Measurements from ENCODE around the gene PRDM15. TPM values are rescaled to one million over a fixed set of nuclear protein-coding genes. Genes with fewer than 3 reads are reported as not detected.

Gene PRDM15
- total and polyA plus RNA-seq, 4 donors, result 1.2 to 5.7 (median 2.1) TPM

DNA sequence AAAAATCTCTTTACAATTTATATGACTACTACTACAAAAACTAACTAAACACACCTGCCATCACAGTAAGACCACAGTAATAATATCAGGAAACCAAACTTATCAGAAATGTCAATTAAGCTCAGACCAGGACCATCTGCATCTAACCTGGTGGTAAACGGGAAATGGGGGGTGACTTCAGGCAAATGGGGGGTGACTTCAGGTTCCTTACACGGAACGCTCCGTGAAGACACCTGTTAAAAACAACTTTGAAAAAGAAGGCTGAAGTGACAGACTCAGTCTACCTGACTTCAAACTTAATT lies 15.8 kb downstream of the PRDM15 start:
- no peaks in the 10 kb centered on the region for H3K9me3 ChIP-seq (ENCODE audit: control insufficient read depth in 4 of 4, low read length in 3 of 4)
- H3K4me1 ChIP-seq (ENCODE audit: control insufficient read depth in 4 of 4, insufficient read depth in 4 of 4, low read length in 3 of 4), result peaks cover 0 to 4% (median 1%) of the 10 kb centered on the region in 4 donors
- no peak overlapping the region for H3K9ac ChIP-seq (ENCODE audit: low read depth in 1 of 2, low read length in 2 of 2)
- no peak for DNase-seq (ENCODE audit: low spot score)
- TF ChIP-seq GABPA (IDR thresholded peaks at IDR 0.05 in 1 of 2, conservative IDR thresholded peaks at IDR 0.05 in 1 of 2), result no peak
- peaks cover 0 to 6% (median 2%) of the 10 kb centered on the region in 4 donors for H3K36me3 ChIP-seq (ENCODE audit: control insufficient read depth in 4 of 4, insufficient read depth in 3 of 4, low read depth in 1 of 4, low read length in 3 of 4)
- H3K27me3 ChIP-seq (ENCODE audit: control insufficient read depth in 4 of 4, insufficient read depth in 4 of 4, low read length in 3 of 4), result no peaks in the 10 kb centered on the region
- no peak overlapping the region for H3K27ac ChIP-seq (ENCODE audit: low read depth in 1 of 2, low read length in 2 of 2)
- no peak overlapping the region for H3K4me3 ChIP-seq (ENCODE audit: low read depth in 1 of 3, low read length in 3 of 3)
- WGBS, result 91% methylated on average over 4 of the region's 4 CpGs

DNA sequence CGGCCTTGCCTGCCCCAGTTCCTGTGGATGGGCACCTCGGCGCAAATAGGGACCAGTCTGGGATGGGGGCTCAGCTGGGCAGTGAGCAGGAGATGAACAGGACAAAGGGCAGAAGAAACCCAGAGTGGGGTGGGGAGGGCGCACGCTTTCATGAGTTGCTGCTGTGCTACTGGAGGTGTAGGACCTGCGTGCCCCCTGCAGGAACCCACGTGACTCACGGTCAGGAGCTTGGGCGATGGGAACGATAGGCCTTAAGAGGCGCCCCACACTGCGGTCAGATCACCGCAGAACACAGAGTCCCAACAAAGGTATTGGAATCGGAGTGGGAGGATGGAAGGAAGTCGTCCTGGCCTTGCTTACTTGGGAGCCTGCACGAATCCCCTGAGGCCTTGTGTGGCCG lies 17.2 kb downstream of the PRDM15 start:
- H3K4me3 ChIP-seq (ENCODE audit: low read depth in 1 of 3, low read length in 3 of 3), result no peak overlapping the region
- TF ChIP-seq HNF4A (conservative IDR thresholded peaks at IDR 0.05) (no peak), FOXA1 (IDR thresholded peaks at IDR 0.05) (no peak)
- TF ChIP-seq, protein P1, sequence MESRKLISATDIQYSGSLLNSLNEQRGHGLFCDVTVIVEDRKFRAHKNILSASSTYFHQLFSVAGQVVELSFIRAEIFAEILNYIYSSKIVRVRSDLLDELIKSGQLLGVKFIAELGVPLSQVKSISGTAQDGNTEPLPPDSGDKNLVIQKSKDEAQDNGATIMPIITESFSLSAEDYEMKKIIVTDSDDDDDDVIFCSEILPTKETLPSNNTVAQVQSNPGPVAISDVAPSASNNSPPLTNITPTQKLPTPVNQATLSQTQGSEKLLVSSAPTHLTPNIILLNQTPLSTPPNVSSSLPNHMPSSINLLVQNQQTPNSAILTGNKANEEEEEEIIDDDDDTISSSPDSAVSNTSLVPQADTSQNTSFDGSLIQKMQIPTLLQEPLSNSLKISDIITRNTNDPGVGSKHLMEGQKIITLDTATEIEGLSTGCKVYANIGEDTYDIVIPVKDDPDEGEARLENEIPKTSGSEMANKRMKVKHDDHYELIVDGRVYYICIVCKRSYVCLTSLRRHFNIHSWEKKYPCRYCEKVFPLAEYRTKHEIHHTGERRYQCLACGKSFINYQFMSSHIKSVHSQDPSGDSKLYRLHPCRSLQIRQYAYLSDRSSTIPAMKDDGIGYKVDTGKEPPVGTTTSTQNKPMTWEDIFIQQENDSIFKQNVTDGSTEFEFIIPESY (IDR thresholded peaks at IDR 0.05), result no peak
- TF ChIP-seq, protein P2, sequence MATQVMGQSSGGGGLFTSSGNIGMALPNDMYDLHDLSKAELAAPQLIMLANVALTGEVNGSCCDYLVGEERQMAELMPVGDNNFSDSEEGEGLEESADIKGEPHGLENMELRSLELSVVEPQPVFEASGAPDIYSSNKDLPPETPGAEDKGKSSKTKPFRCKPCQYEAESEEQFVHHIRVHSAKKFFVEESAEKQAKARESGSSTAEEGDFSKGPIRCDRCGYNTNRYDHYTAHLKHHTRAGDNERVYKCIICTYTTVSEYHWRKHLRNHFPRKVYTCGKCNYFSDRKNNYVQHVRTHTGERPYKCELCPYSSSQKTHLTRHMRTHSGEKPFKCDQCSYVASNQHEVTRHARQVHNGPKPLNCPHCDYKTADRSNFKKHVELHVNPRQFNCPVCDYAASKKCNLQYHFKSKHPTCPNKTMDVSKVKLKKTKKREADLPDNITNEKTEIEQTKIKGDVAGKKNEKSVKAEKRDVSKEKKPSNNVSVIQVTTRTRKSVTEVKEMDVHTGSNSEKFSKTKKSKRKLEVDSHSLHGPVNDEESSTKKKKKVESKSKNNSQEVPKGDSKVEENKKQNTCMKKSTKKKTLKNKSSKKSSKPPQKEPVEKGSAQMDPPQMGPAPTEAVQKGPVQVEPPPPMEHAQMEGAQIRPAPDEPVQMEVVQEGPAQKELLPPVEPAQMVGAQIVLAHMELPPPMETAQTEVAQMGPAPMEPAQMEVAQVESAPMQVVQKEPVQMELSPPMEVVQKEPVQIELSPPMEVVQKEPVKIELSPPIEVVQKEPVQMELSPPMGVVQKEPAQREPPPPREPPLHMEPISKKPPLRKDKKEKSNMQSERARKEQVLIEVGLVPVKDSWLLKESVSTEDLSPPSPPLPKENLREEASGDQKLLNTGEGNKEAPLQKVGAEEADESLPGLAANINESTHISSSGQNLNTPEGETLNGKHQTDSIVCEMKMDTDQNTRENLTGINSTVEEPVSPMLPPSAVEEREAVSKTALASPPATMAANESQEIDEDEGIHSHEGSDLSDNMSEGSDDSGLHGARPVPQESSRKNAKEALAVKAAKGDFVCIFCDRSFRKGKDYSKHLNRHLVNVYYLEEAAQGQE (IDR thresholded peaks at IDR 0.05), result no peak
- 96% methylated on average over 17 of the region's 17 CpGs for whole genome bisulfite sequencing
- no peaks in the 10 kb centered on the region for H3K27me3 ChIP-seq (ENCODE audit: control insufficient read depth in 4 of 4, insufficient read depth in 4 of 4, low read length in 3 of 4)
- H3K36me3 ChIP-seq (ENCODE audit: control insufficient read depth in 4 of 4, insufficient read depth in 3 of 4, low read depth in 1 of 4, low read length in 3 of 4), result peaks cover 0 to 6% (median 4%) of the 10 kb centered on the region in 4 donors
- H3K9me3 ChIP-seq (ENCODE audit: control insufficient read depth in 4 of 4, low read length in 3 of 4), result no peaks in the 10 kb centered on the region
- H3K27ac ChIP-seq (ENCODE audit: low read depth in 1 of 2, low read length in 2 of 2), result no peak overlapping the region
- H3K4me1 ChIP-seq (ENCODE audit: control insufficient read depth in 4 of 4, insufficient read depth in 4 of 4, low read length in 3 of 4), result peaks cover 0 to 4% (median 1%) of the 10 kb centered on the region in 4 donors
- DNase-seq (ENCODE audit: low spot score), result no peak
- H3K9ac ChIP-seq (ENCODE audit: low read depth in 1 of 2, low read length in 2 of 2), result no peak overlapping the region

DNA sequence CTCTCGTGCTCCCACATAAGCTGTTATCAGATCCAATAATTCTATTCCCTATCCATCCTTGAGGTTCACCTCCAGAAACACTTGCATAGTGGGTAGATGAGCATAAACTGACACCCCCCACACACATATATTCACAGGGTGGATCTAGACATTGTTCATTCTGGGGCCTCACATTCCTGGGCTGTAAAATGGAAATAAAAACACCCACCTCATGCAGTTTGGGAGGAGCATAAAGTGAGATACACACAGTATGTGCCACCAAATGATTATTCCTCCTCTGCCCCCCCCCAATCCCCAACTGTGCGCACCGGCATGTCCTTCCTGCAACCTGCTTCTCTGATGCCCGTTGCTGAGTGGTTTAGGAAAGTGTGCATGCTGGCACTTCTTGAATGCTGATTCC lies 17.9 kb downstream of the PRDM15 start:
- WGBS, result 97% methylated on average over 4 of the region's 4 CpGs

More for the DNA sequence above, 17.9 kb downstream of the PRDM15 start:
- Histone ChIP-seq H3K36me3 (ENCODE audit: control insufficient read depth in 4 of 4, insufficient read depth in 3 of 4, low read depth in 1 of 4, low read length in 3 of 4) (peaks cover 0 to 9% (median 6%) of the 10 kb centered on the region in 4 donors), H3K9ac (ENCODE audit: low read depth in 1 of 2, low read length in 2 of 2) (no peak overlapping the region), H3K27me3 (ENCODE audit: control insufficient read depth in 4 of 4, insufficient read depth in 4 of 4, low read length in 3 of 4) (no peaks in the 10 kb centered on the region), H3K27ac (ENCODE audit: low read depth in 1 of 2, low read length in 2 of 2) (no peak overlapping the region), H3K4me1 (ENCODE audit: control insufficient read depth in 4 of 4, insufficient read depth in 4 of 4, low read length in 3 of 4) (peaks cover 0 to 4% (median 1%) of the 10 kb centered on the region in 4 donors), H3K9me3 (ENCODE audit: control insufficient read depth in 4 of 4, low read length in 3 of 4) (no peaks in the 10 kb centered on the region), H3K4me3 (ENCODE audit: low read depth in 1 of 3, low read length in 3 of 3) (no peak overlapping the region)
- no peak for DNase-seq (ENCODE audit: low spot score)
- TF ChIP-seq, protein P2 (IDR thresholded peaks at IDR 0.05), result no peak
- TF ChIP-seq FOXA1 (IDR thresholded peaks at IDR 0.05), result no peak
- TF ChIP-seq HNF4A (conservative IDR thresholded peaks at IDR 0.05), result no peak
- TF ChIP-seq, protein P3, sequence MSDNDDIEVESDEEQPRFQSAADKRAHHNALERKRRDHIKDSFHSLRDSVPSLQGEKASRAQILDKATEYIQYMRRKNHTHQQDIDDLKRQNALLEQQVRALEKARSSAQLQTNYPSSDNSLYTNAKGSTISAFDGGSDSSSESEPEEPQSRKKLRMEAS (IDR thresholded peaks at IDR 0.05), result no peak
- TF ChIP-seq YY1 (IDR thresholded peaks at IDR 0.05), result no peak
- TF ChIP-seq JUND (IDR thresholded peaks at IDR 0.05), result no peak
- TF ChIP-seq FOXA2 (IDR thresholded peaks at IDR 0.05), result no peak
- no peak for TF ChIP-seq HNF4G (IDR thresholded peaks at IDR 0.05)
- TF ChIP-seq EGR1 (IDR thresholded peaks at IDR 0.05; ENCODE audit: low read depth in 2 of 2), result no peak
- TF ChIP-seq RAD21 (IDR thresholded peaks at IDR 0.05), result no peak
- TF ChIP-seq TAF1 (conservative IDR thresholded peaks at IDR 0.05), result no peak
- TF ChIP-seq RXRA (IDR thresholded peaks at IDR 0.05), result no peak
- TF ChIP-seq SP1 (IDR thresholded peaks at IDR 0.05), result no peak
- TF ChIP-seq, protein P1 (IDR thresholded peaks at IDR 0.05), result no peak

Measured in liver (tissue), 9 donors.